HepG2 (cell line): ENCODE results near the gene TPPP3. TPM values are rescaled to one million over a fixed set of nuclear protein-coding genes. Genes with fewer than 3 reads are reported as not detected.

ENCODE experiments used
- BORCS8-MEF2B ChIP-seq: sonication (generic); formaldehyde crosslinking; IDR thresholded peaks from 2 replicates; pipeline ENCODE4 v1.8.0; 2022; ENCODE audit warnings: mild to moderate bottlenecking, missing genetic modification reagents
- BRCA1 ChIP-seq: sonication (generic); formaldehyde crosslinking; IDR thresholded peaks from 2 replicates; pipeline ENCODE4 v1.4.0; 2020; ENCODE audit warnings: missing genetic modification reagents
- KLF15 ChIP-seq: sonication (generic); formaldehyde crosslinking; IDR thresholded peaks from 2 replicates; pipeline ENCODE4 v1.8.1; 2023; ENCODE audit warnings: borderline replicate concordance, mild to moderate bottlenecking, inconsistent platforms, missing genetic modification reagents, mixed read lengths
- LCORL ChIP-seq, 2 experiments: fragments of 450-650 bp in 1 of 2; sonication (generic) in 1 of 2; formaldehyde crosslinking in 1 of 2; IDR thresholded peaks; 2 replicates each; pipeline versions ENCODE4 v1.5.0 to v1.6.1; 2017 to 2020; ENCODE audit warnings: antibody characterized with exemption in 1 of 2, missing genetic modification reagents in 1 of 2
- MAFK ChIP-seq, 2 experiments: IDR thresholded peaks in 1 of 2; conservative IDR thresholded peaks in 1 of 2; 2 replicates each; pipeline ENCODE4 v1.6.1; 2011; ENCODE audit warnings: improper control_type of control experiment in 2 of 2, low read length in 2 of 2
- MTF1 ChIP-seq: sonication (generic); formaldehyde crosslinking; IDR thresholded peaks from 2 replicates; pipeline ENCODE4 v1.5.0; 2020; ENCODE audit warnings: missing genetic modification reagents
- PATZ1 ChIP-seq: sonication (generic); formaldehyde crosslinking; IDR thresholded peaks from 2 replicates; pipeline ENCODE4 v1.4.0; 2020; ENCODE audit warnings: missing genetic modification reagents
- PRPF4 ChIP-seq: fragments of 200-400 bp; formaldehyde crosslinking; IDR thresholded peaks from 2 replicates; pipeline ENCODE4 v1.6.1; 2016; ENCODE audit warnings: low read length, low read depth; ENCODE audit not compliant: poor library complexity, severe bottlenecking
- REST ChIP-seq, 2 experiments: IDR thresholded peaks; 2 replicates each; pipeline ENCODE4 v1.6.1; 2011 to 2012; ENCODE audit warnings: low read length in 2 of 2, borderline replicate concordance in 1 of 2, low read depth in 1 of 2, mild to moderate bottlenecking in 1 of 2, moderate library complexity in 1 of 2
- SKIL ChIP-seq: sonication (generic); formaldehyde crosslinking; IDR thresholded peaks from 2 replicates; pipeline ENCODE4 v1.8.0; 2022; ENCODE audit warnings: missing genetic modification reagents, mild to moderate bottlenecking, moderate library complexity, borderline replicate concordance
- SRY ChIP-seq: sonication (generic); formaldehyde crosslinking; IDR thresholded peaks from 2 replicates; pipeline ENCODE4 v1.8.0; 2022; ENCODE audit warnings: mild to moderate bottlenecking, missing genetic modification reagents
- TBX2 ChIP-seq: sonication (generic); formaldehyde crosslinking; IDR thresholded peaks from 2 replicates; pipeline ENCODE4 v1.5.0; 2020; ENCODE audit warnings: missing genetic modification reagents, mild to moderate bottlenecking, borderline replicate concordance
- TRIM24 ChIP-seq: sonication (generic); formaldehyde crosslinking; IDR thresholded peaks from 2 replicates; pipeline ENCODE4 v1.8.0; 2022; ENCODE audit warnings: mild to moderate bottlenecking, missing genetic modification reagents
- ZBTB25 ChIP-seq: IDR thresholded peaks from 2 replicates; pipeline ENCODE4 v1.6.1; 2018; ENCODE audit warnings: missing genetic modification reagents
- ZNF136 ChIP-seq: sonication (generic); formaldehyde crosslinking; IDR thresholded peaks from 2 replicates; pipeline ENCODE4 v1.8.1; 2022; ENCODE audit warnings: low read depth, mild to moderate bottlenecking, moderate library complexity, missing genetic modification reagents
- ZNF256 ChIP-seq: sonication (generic); formaldehyde crosslinking; conservative IDR thresholded peaks from 2 replicates; pipeline ENCODE4 v1.4.0; 2020; ENCODE audit warnings: missing genetic modification reagents
- ZNF564 ChIP-seq: sonication (generic); formaldehyde crosslinking; IDR thresholded peaks from 2 replicates; pipeline ENCODE4 v1.8.1; 2023; ENCODE audit warnings: mild to moderate bottlenecking, missing genetic modification reagents
- ZNF660 ChIP-seq: sonication (generic); formaldehyde crosslinking; IDR thresholded peaks from 2 replicates; pipeline ENCODE4 v1.5.1; 2020; ENCODE audit warnings: mild to moderate bottlenecking, low read depth, missing genetic modification reagents, borderline replicate concordance
- ZNF713 ChIP-seq: sonication (generic); formaldehyde crosslinking; IDR thresholded peaks from 2 replicates; pipeline ENCODE4 v1.4.0; 2020; ENCODE audit warnings: mild to moderate bottlenecking, missing genetic modification reagents
- ZNF772 ChIP-seq: sonication (generic); formaldehyde crosslinking; IDR thresholded peaks from 2 replicates; pipeline ENCODE4 v1.5.0; 2020; ENCODE audit warnings: mild to moderate bottlenecking, missing genetic modification reagents
- polyA plus RNA-seq, 8 experiments: library from polyadenylated mRNA; depleted of rRNA in 3 of 8; stranded (reverse) in 7 of 8; unstranded in 1 of 8; fragments of >200 nt; fragmentation: Illumina TruSeq in 4 of 8; extraction: Trizol in 4 of 8; gene quantifications; 2 replicates each; pipeline versions ENCODE4 v1.2.1 to v1.2.3, GENCODE V29; 2011 to 2016; ENCODE audit warnings: low read depth in 4 of 8, missing spikeins in 1 of 8, mixed read lengths in 1 of 8; ENCODE audit not compliant: insufficient read depth in 1 of 8
- total RNA-seq, 5 experiments: library from RNA; depleted of rRNA; stranded (reverse); fragments of >200 nt; fragmentation: Illumina TruSeq; extraction: Trizol; gene quantifications; 2 replicates each; pipeline ENCODE4 v1.2.3, GENCODE V29; 2016; ENCODE audit warnings: low read depth in 1 of 5

TPPP3 gene
- total and polyA plus RNA-seq, 2 of the 13 experiments (the other 11 are each of a cell fraction or from before 2014, with no cell fraction given) = 0.16 to 0.44 TPM

GRCh38 chr16:67430977-67431774, 37.9 kb upstream of the TPPP3 start, which contains the start of gene HSD11B2 (continued):
- TF ChIP-seq ZBTB25 (CRISPR knock-in tag) (no peak), SRY (no peak), LCORL (IDR thresholded peaks at IDR 0.05) (no peak), LCORL (CRISPR knock-in tag; IDR thresholded peaks at IDR 0.05) (peak; percentile 78), ZNF256 (CRISPR knock-in tag) (no peak), ZNF713 (CRISPR knock-in tag) (no peak), REST (IDR thresholded peaks at IDR 0.05; ENCODE audit: borderline replicate concordance in 1 of 2, low read depth in 1 of 2, low read length in 2 of 2) (no peak), ZNF136 (no peak), ZNF660 (CRISPR knock-in tag) (no peak), TBX2 (CRISPR knock-in tag) (no peak), BRCA1 (CRISPR knock-in tag) (no peak), ZNF772 (CRISPR knock-in tag) (no peak), MAFK (conservative IDR thresholded peaks at IDR 0.05 in 1 of 2, IDR thresholded peaks at IDR 0.05 in 1 of 2; ENCODE audit: low read length in 2 of 2) (no peak), MTF1 (CRISPR knock-in tag) (no peak), TRIM24 (CRISPR knock-in tag) (no peak), ZNF564 (CRISPR knock-in tag) (no peak), KLF15 (CRISPR knock-in tag) (no peak), BORCS8-MEF2B (CRISPR knock-in tag) (peak; percentile 12; the same call in 1 of the 2 replicates), SKIL (CRISPR knock-in tag) (no peak), PRPF4 (no peak), PATZ1 (CRISPR knock-in tag) (peak; percentile 83)
